GM06990 (cell line): ENCODE measurements around the gene PACSIN3.

ENCODE experiments used
- DNase-seq: peaks from one replicate; pipeline ENCODE4 v3.0.0-alpha.2; 2011; ENCODE audit not compliant: insufficient read length; ENCODE audit errors: extremely low read depth
- H3K27me3 ChIP-seq: replicated peaks from 2 replicates; pipeline ENCODE4 v1.6.0; 2011; ENCODE audit warnings: low read length; ENCODE audit not compliant: control insufficient read depth, insufficient read depth
- H3K36me3 ChIP-seq: 2 replicates; pipeline ENCODE4 v1.5.1; 2011; ENCODE audit warnings: low read length; ENCODE audit not compliant: control insufficient read depth, insufficient read depth
- H3K4me3 ChIP-seq: replicated peaks from 2 replicates; pipeline ENCODE4 v1.5.1; 2011; ENCODE audit warnings: low read depth, mild to moderate bottlenecking, control low read depth, low read length
- CTCF ChIP-seq: IDR thresholded peaks from 2 replicates; pipeline ENCODE4 v1.5.1; 2011; ENCODE audit warnings: low read length, control low read depth, mild to moderate bottlenecking, inconsistent platforms; ENCODE audit not compliant: insufficient read depth, poor library complexity, severe bottlenecking

Gene PACSIN3

GRCh38 chr11:47166368-47166767 lies 19.9 kb downstream of the PACSIN3 start:
- Histone ChIP-seq H3K4me3 (no peak overlapping the region), H3K27me3 (no peaks in the 10 kb centered on the region), H3K36me3 (peaks cover 42% of the 10 kb centered on the region)
- DNase-seq, result no peak
- no peak for TF ChIP-seq CTCF

DNA sequence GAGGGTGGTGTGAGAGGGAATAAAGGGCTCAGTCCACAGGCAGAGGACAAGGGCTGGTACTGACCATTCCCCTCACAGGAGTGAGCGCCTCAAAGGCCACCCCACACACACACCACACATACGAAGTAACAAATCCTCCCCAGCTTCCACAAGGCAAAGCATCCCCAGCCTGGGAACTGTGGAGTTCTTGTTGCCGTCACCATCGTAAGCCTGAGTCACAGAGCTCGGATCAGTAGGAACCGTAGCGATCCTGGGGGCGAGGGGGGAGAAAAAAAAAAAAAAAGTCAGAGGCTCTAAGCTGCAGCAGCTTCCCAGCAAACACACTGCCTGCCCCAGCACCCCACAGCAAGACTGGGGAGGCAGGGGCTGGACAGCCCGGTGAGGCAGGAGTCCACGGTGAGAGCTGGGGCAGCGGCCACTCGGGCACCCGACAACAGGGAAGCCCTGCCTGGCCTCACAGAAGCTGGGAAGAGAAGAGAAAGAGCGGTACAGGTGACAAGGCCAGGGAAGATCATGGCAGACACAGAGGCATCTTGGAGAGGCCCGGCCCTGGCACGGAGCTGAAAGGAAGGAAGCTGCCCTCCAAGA lies 20.9 kb downstream of the PACSIN3 start:
- no peak for TF ChIP-seq CTCF
- Histone ChIP-seq H3K27me3 (no peaks in the 10 kb centered on the region), H3K36me3 (peaks cover 39% of the 10 kb centered on the region), H3K4me3 (no peak overlapping the region)
- DNase-seq, result no peak

GRCh38 chr11:47164321-47164720 lies 21.9 kb downstream of the PACSIN3 start:
- no peak for TF ChIP-seq CTCF
- no peak for DNase-seq
- Histone ChIP-seq H3K4me3 (no peak overlapping the region), H3K36me3 (peaks cover 35% of the 10 kb centered on the region), H3K27me3 (no peaks in the 10 kb centered on the region)

- Histone ChIP-seq H3K36me3 (peaks cover 35% of the 10 kb centered on the region), H3K27me3 (no peaks in the 10 kb centered on the region), H3K4me3 (no peak overlapping the region)
- no peak for TF ChIP-seq CTCF
- DNase-seq, result no peak
These were observed 22.3 kb downstream of the PACSIN3 start for GRCh38 chr11:47163898-47164297.

DNA sequence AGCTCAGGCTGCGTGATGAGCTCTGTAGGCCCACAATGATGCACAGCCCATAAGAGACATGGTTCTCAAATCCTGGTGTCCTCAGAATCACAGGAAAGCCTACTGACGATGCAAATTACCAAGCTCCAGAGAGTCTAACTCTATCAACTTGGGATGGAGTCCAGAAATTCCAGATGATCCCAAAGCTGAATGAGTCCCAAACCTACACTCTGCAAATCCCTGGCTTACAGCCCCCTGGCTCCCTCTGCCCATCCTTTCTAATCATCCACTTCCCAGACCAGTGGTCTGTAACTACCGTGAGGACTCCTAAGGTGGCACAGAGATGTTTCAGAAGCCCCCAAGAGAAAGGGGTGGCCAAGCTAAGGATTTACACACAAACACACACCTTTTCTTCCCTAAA lies 23.0 kb downstream of the PACSIN3 start:
- H3K27me3 ChIP-seq, result no peaks in the 10 kb centered on the region
- no peak for DNase-seq
- no peak for TF ChIP-seq CTCF
- H3K36me3 ChIP-seq, result peaks cover 32% of the 10 kb centered on the region
- no peak overlapping the region for H3K4me3 ChIP-seq

- TF ChIP-seq CTCF, result no peak
- no peak overlapping the region for H3K4me3 ChIP-seq
- peaks cover 26% of the 10 kb centered on the region for H3K36me3 ChIP-seq
- no peak for DNase-seq
- H3K27me3 ChIP-seq, result no peaks in the 10 kb centered on the region
These were observed 23.8 kb downstream of the PACSIN3 start for GRCh38 chr11:47162426-47162825.
